BJ (cell line): ENCODE data around the gene STX18. TPM values are rescaled to one million over a fixed set of nuclear protein-coding genes. Genes with fewer than 3 reads are reported as not detected.
"Not testable (repeated sequence)": the region's sequence is repeated elsewhere in the genome, so short reads cannot be mapped to it uniquely, and the experiment has no call there.

ENCODE experiments used
- CTCF ChIA-PET: fragments of 350-600 bp; formaldehyde crosslinking; extraction: SDS; loops from one replicate; lab custom pipeline; 2021; ENCODE audit warnings: antibody characterized with exemption, inconsistent platforms; lab: Yijun Ruan, JAX
- POLR2A ChIA-PET: fragments of 300-600 bp; sonication (Branson Sonifier 250); formaldehyde crosslinking; extraction: SDS; loops from one replicate; lab custom pipeline; 2021; ENCODE audit warnings: antibody characterized with exemption; lab: Charles Lee
- DNase-seq: peaks from one replicate; pipeline ENCODE4 v3.0.0-alpha.2; 2011; ENCODE audit warnings: low read depth
- H3K27me3 ChIP-seq: 2 replicates; pipeline ENCODE4 v1.6.0; 2011; ENCODE audit warnings: low read length; ENCODE audit not compliant: control insufficient read depth, insufficient read depth
- H3K36me3 ChIP-seq: 2 replicates; pipeline ENCODE4 v1.5.1; 2011; ENCODE audit warnings: low read length; ENCODE audit not compliant: control insufficient read depth, insufficient read depth
- H3K4me3 ChIP-seq: 2 replicates; pipeline ENCODE4 v1.5.1; 2011; ENCODE audit warnings: low read depth, mild to moderate bottlenecking, control low read depth, low read length
- polyA plus RNA-seq: library from polyadenylated mRNA; depleted of rRNA; stranded (reverse); fragments of >200 nt; gene quantifications from 2 replicates; pipeline ENCODE4 v1.2.3, GENCODE V29; 2011
- TF ChIP-seq, protein P1 (sequence below): IDR thresholded peaks from 2 replicates; pipeline ENCODE4 v1.5.1; 2011; ENCODE audit warnings: low read depth, mild to moderate bottlenecking, control low read depth, inconsistent platforms, low read length, moderate library complexity; ENCODE audit not compliant: insufficient read depth

Gene STX18
- polyA plus RNA-seq, 1 experiment: 35.6 TPM

DNA sequence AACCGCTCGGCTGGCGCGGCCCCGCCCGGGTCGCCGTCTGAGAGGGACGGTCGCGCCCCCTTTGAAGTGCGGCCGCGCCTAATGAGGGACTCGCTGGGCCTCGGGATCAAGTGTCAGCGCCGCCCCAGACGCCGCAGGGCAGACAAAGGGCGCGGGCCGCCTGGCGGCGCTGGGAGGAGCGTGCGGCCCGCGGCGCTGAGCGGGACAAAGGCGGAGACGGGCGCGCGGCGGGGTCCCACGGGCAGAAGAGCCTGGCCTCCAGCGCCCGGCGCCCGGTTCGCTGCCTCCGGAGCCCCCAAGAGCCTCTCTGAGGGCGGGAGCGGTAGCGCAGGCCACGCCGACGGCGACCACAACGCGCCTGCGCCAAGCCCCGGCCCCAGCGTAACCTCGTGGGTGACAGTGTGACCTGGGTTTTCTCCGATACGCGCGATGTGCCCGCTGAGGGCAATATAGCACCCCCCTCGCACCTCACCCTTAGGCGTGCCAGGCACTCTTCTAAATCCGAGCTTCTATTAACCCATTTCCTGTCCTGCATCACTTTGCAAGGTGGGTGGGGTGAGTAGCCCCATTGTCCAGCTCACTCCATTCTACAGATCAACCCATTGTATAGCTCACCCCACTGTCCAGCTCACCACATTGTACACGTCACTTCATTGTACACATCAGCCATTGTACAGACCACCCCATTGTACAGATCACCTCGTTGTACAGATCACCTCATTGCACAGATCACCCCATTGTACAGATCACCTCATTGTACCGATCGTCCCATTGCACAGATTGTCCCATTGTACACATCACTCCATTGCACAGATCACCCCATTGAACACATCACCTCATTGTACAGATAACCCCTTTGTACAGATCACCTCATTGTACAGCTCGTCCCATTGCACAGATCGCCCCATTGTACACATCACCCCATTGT is 33.7 kb upstream of the STX18 start:
- DNase-seq: no peak
- Histone ChIP-seq H3K27me3 (no peaks in the 10 kb centered on the region), H3K4me3 (peak overlapping the region; percentile 57), H3K36me3 (no peaks in the 10 kb centered on the region)
- TF ChIP-seq, protein P1, sequence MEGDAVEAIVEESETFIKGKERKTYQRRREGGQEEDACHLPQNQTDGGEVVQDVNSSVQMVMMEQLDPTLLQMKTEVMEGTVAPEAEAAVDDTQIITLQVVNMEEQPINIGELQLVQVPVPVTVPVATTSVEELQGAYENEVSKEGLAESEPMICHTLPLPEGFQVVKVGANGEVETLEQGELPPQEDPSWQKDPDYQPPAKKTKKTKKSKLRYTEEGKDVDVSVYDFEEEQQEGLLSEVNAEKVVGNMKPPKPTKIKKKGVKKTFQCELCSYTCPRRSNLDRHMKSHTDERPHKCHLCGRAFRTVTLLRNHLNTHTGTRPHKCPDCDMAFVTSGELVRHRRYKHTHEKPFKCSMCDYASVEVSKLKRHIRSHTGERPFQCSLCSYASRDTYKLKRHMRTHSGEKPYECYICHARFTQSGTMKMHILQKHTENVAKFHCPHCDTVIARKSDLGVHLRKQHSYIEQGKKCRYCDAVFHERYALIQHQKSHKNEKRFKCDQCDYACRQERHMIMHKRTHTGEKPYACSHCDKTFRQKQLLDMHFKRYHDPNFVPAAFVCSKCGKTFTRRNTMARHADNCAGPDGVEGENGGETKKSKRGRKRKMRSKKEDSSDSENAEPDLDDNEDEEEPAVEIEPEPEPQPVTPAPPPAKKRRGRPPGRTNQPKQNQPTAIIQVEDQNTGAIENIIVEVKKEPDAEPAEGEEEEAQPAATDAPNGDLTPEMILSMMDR: no peak
- POLR2A ChIA-PET: no interaction called here
- CTCF ChIA-PET: interaction anchor here (0.7 to 2.9 kb wide), 14 partner anchors 9 to 228 kb away, joined by 3 to 18 read pairs (median 4); no protein-coding TSS in a partner anchor

DNA sequence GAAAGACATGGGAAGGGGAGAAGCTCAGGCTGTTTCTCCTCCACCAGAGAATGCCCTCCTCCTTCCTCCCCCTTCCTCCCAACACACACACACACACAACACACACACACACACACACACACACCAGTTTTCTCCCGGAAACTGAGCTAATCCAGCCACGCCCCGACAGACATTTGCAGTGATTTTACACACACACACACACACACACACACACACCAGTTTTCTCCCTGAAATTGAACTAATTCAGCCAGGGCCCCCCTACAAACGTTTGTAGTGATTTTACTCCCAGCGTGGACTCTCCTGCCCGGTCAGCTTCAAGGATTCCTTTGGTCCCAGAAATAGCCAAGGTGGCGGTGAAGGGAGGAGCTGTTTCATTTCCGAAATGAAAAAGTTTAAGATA is 32.9 kb upstream of the STX18 start:
- TF ChIP-seq, protein P1: no peak
- Histone ChIP-seq H3K36me3 (no peaks in the 10 kb centered on the region), H3K4me3 (peak overlapping the region; percentile 57), H3K27me3 (no peaks in the 10 kb centered on the region)
- DNase-seq: peak; percentile 53
- ChIA-PET CTCF (interaction anchor here (0.8 to 2.9 kb wide), 12 partner anchors 10 to 187 kb away, joined by 3 to 18 read pairs (median 6); no protein-coding TSS in a partner anchor), POLR2A (no interaction called here)

DNA sequence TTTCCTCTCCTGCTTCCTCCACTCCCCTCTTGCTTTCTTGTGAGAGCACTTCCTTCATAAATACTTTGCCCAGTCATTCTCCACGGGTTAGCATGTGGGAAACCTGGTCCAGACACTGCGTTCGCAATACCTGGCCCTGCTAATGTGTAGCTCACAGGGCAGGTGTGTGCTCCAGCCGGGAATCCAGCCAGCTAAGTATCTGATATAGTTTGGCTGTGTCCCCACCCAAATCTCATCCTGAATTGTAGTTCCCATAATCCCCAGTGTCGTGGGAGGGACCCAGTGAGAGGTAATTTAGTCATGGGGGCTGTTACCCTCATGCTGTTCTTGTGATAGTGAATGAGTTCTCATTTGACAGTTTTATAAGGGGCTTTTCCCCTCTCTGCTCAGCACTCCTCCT is 32.2 kb upstream of the STX18 start:
- no peaks in the 10 kb centered on the region for H3K27me3 ChIP-seq
- no peak overlapping the region for H3K4me3 ChIP-seq
- TF ChIP-seq, protein P1: no peak
- ChIA-PET POLR2A (no interaction called here), CTCF (interaction anchor here (0.6 to 2.9 kb wide), 6 partner anchors 9 to 95 kb away, joined by 3 to 18 read pairs (median 6); no protein-coding TSS in a partner anchor)
- H3K36me3 ChIP-seq: no peaks in the 10 kb centered on the region
- DNase-seq: no peak

DNA sequence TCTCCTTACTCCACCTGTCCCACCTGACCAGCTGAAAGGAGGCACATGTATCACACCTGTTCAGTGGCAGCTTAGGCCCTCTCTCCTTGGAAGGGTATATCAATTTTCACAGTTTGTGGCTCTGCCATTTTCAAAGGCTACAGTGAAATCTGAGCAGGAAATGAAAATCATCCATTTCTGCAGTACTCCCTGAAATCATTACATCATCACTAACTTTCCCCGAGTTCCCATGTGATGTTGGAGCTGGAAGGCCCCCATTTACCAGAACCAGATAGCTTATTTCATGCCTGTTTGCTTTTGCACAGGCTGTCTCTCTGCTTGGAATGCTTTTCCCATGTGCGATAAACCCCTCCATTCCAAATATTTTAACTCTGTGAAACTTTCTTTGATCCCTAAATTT is 31.0 kb upstream of the STX18 start:
- Histone ChIP-seq H3K4me3 (no peak overlapping the region), H3K36me3 (no peaks in the 10 kb centered on the region), H3K27me3 (no peaks in the 10 kb centered on the region)
- TF ChIP-seq, protein P1: no peak
- CTCF ChIA-PET: interaction anchor here (1.1 to 2.9 kb wide), 2 partner anchors 8 to 13 kb away, joined by 3 to 18 read pairs; no protein-coding TSS in a partner anchor
- no peak for DNase-seq
- POLR2A ChIA-PET: no interaction called here

DNA sequence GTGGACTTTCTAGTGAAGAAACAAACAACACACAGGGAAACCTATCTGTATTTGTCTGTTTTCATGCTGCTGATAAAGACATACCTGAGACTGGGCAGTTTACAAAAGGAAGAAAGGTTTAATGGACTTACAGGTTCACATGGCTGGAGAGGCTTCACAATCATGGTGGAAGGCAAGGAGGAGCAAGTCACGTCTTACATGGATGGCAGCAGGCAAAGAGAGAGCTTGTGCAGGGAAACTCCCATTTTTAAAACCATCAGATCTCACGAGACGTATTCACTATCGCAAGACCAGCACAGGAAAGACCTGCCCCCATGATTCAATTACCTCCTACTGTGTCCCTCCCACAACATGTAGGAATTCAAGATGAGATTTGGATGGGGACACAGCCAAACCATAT is 28.0 kb upstream of the STX18 start:
- H3K27me3 ChIP-seq, POLR2A ChIA-PET, H3K4me3 ChIP-seq, H3K36me3 ChIP-seq, DNase-seq: not testable (repeated sequence)
- CTCF ChIA-PET: interaction anchor here (1.1 kb wide), 1 partner anchor 13 kb away, joined by 3 read pairs; no protein-coding TSS in a partner anchor
